Measurements from ENCODE around the gene LYZL2.

Gene LYZL2

GRCh38 chr10:30589441-30589840 lies 40.1 kb downstream of the LYZL2 start:
- no peak for DNase-seq

GRCh38 chr10:30587522-30588031 lies 42.0 kb downstream of the LYZL2 start:
- DNase-seq = no peak

- no peak for DNase-seq
Observed at GRCh38 chr10:30586828-30587227, 42.7 kb downstream of the LYZL2 start.

GRCh38 chr10:30583778-30584415 lies 45.7 kb downstream of the LYZL2 start:
- no peak for DNase-seq

- DNase-seq = no peak
Observed at GRCh38 chr10:30581779-30582380, 47.7 kb downstream of the LYZL2 start.

- no peak for DNase-seq
Observed at GRCh38 chr10:30580676-30581075, 48.9 kb downstream of the LYZL2 start.

- DNase-seq = no peak
Observed at GRCh38 chr10:30580241-30580640, 49.3 kb downstream of the LYZL2 start.

GRCh38 chr10:30579574-30579973 lies 50.0 kb downstream of the LYZL2 start:
- no peak for DNase-seq

GRCh38 chr10:30577048-30577447 lies 52.5 kb downstream of the LYZL2 start:
- DNase-seq = no peak

GRCh38 chr10:30576641-30577040 lies 52.9 kb downstream of the LYZL2 start:
- DNase-seq = no peak

- DNase-seq = no peak
Observed at GRCh38 chr10:30574432-30574796, 55.1 kb downstream of the LYZL2 start.

GRCh38 chr10:30573721-30574431 lies 55.7 kb downstream of the LYZL2 start:
- no peak for DNase-seq

GRCh38 chr10:30565449-30565848 lies 64.1 kb downstream of the LYZL2 start:
- DNase-seq = no peak

- no peak for DNase-seq
Observed at GRCh38 chr10:30562787-30563186, 66.8 kb downstream of the LYZL2 start.

Data from activated CD8-positive, alpha-beta memory T cell treated with anti-CD3 and anti-CD28 coated beads, Interleukin-2, amount 50 U/mL, for 48 hours (primary cell).